GM23338 (cell line): Measurements from ENCODE around the gene MSANTD1. TPM values are rescaled to one million over a fixed set of nuclear protein-coding genes. Genes with fewer than 3 reads are reported as not detected.

Experiments
- ATAC-seq: fragments of 200-7000 bp; cut with Tn5 transposase; 3 replicates; pipeline ENCODE4 v1.9.1; 2020
- DNase-seq: peaks from one replicate; pipeline ENCODE4 v3.0.0-alpha.2; 2015; ENCODE audit warnings: low spot score
- H2AFZ ChIP-seq: fragments of 200-600 bp; sonication (generic); 2 replicates; pipeline ENCODE4 v1.8.0; 2016; ENCODE audit warnings: antibody characterized with exemption, mild to moderate bottlenecking, moderate library complexity
- H3F3A ChIP-seq: fragments of 200-600 bp; sonication (generic); replicated peaks from 2 replicates; pipeline ENCODE4 v1.8.0; 2017; ENCODE audit warnings: antibody characterized with exemption, mixed run types, low read depth
- H3K27ac ChIP-seq: fragments of 200-600 bp; sonication (generic); 2 replicates; pipeline ENCODE4 v1.6.1; 2016; ENCODE audit warnings: low read depth
- H3K27me3 ChIP-seq: fragments of 200-600 bp; sonication (generic); 2 replicates; pipeline ENCODE4 v1.8.0; 2016; ENCODE audit warnings: mild to moderate bottlenecking, mixed run types, moderate library complexity; ENCODE audit not compliant: insufficient read depth
- H3K36me3 ChIP-seq: fragments of 200-600 bp; sonication (generic); 2 replicates; pipeline ENCODE4 v1.8.0; 2016; ENCODE audit warnings: mild to moderate bottlenecking; ENCODE audit not compliant: insufficient read depth
- H3K4me1 ChIP-seq: fragments of 200-600 bp; sonication (generic); 2 replicates; pipeline ENCODE4 v1.8.0; 2016; ENCODE audit warnings: mild to moderate bottlenecking, moderate library complexity; ENCODE audit not compliant: insufficient read depth
- H3K4me2 ChIP-seq: fragments of 200-600 bp; sonication (generic); 2 replicates; pipeline ENCODE4 v1.7.1; 2017; ENCODE audit warnings: mixed run types
- H3K4me3 ChIP-seq: fragments of 200-600 bp; sonication (generic); 2 replicates; pipeline ENCODE4 v1.6.1; 2016; ENCODE audit warnings: mixed run types
- H3K79me2 ChIP-seq: fragments of 200-600 bp; sonication (generic); replicated peaks from 2 replicates; pipeline ENCODE4 v1.8.0; 2017; ENCODE audit warnings: mild to moderate bottlenecking; ENCODE audit not compliant: insufficient read depth
- H3K9me2 ChIP-seq: fragments of 200-600 bp; sonication (generic); 2 replicates; pipeline ENCODE4 v1.8.0; 2017; ENCODE audit not compliant: insufficient read depth
- H4K20me1 ChIP-seq: fragments of 200-600 bp; sonication (generic); replicated peaks from 2 replicates; pipeline ENCODE4 v1.8.0; 2017; ENCODE audit warnings: mild to moderate bottlenecking; ENCODE audit not compliant: insufficient read depth
- H3K27ac Mint-ChIP-seq: 2 replicates; pipeline ENCODE4 v1.8.0; 2020; ENCODE audit warnings: inconsistent platforms, mild to moderate bottlenecking, moderate library complexity, mixed read lengths
- H3K27me3 Mint-ChIP-seq: 3 replicates; pipeline ENCODE4 v1.8.0; 2022; ENCODE audit warnings: low read depth, mild to moderate bottlenecking, moderate library complexity, mixed read lengths, inconsistent platforms; ENCODE audit not compliant: insufficient read depth, poor library complexity
- H3K36me3 Mint-ChIP-seq: 3 replicates; pipeline ENCODE4 v1.8.0; 2021; ENCODE audit warnings: low read depth, mild to moderate bottlenecking, inconsistent platforms, moderate library complexity, mixed read lengths
- H3K4me1 Mint-ChIP-seq: 3 replicates; pipeline ENCODE4 v1.8.0; 2020; ENCODE audit warnings: mild to moderate bottlenecking, inconsistent platforms, mixed read lengths
- H3K4me3 Mint-ChIP-seq: 3 replicates; pipeline ENCODE4 v1.8.0; 2021; ENCODE audit warnings: moderate library complexity, mild to moderate bottlenecking, inconsistent platforms, mixed read lengths
- H3K9me3 Mint-ChIP-seq: 3 replicates; pipeline ENCODE4 v1.8.0; 2020; ENCODE audit warnings: moderate library complexity, mild to moderate bottlenecking, inconsistent platforms, mixed read lengths
- CREB1 ChIP-seq: fragments of 250-450 bp; sonication (Bioruptor Pico); IDR thresholded peaks from 2 replicates; pipeline ENCODE4 v1.5.0; 2020; ENCODE audit warnings: low read depth, mild to moderate bottlenecking, moderate library complexity
- EZH2 ChIP-seq: fragments of 200-600 bp; sonication (generic); IDR thresholded peaks from one replicate; pipeline ENCODE4 v1.8.0; 2017; ENCODE audit warnings: antibody characterized with exemption, mild to moderate bottlenecking, low read depth; ENCODE audit not compliant: unreplicated experiment
- EZH2phosphoT487 ChIP-seq: fragments of 200-600 bp; sonication (generic); IDR thresholded peaks from one replicate; pipeline ENCODE4 v1.8.1; 2018; ENCODE audit warnings: antibody characterized with exemption; ENCODE audit not compliant: unreplicated experiment
- JUNB ChIP-seq: IDR thresholded peaks from one replicate; pipeline ENCODE4 v1.6.1; 2016; ENCODE audit warnings: antibody characterized with exemption; ENCODE audit not compliant: unreplicated experiment
- NANOG ChIP-seq: IDR thresholded peaks from 2 replicates; pipeline ENCODE4 v1.6.1; 2016; ENCODE audit warnings: antibody characterized with exemption, borderline replicate concordance
- POLR2AphosphoS5 ChIP-seq: IDR thresholded peaks from 2 replicates; pipeline ENCODE4 v1.6.1; 2016; ENCODE audit warnings: antibody characterized with exemption, low read depth
- STAT1 ChIP-seq: IDR thresholded peaks from one replicate; pipeline ENCODE4 v1.6.1; 2016; ENCODE audit warnings: antibody characterized with exemption; ENCODE audit not compliant: unreplicated experiment
- ZNF114 ChIP-seq: fragments of 250-450 bp; sonication (Bioruptor Pico); IDR thresholded peaks from 2 replicates; pipeline ENCODE4 v1.5.0; 2020; ENCODE audit warnings: mild to moderate bottlenecking, moderate library complexity
- ZNF331 ChIP-seq: fragments of 250-450 bp; sonication (Bioruptor Pico); IDR thresholded peaks from 2 replicates; pipeline ENCODE4 v1.5.0; 2020; ENCODE audit warnings: low read depth, mild to moderate bottlenecking, moderate library complexity
- polyA plus RNA-seq: library from polyadenylated mRNA; unstranded; fragments of >200 nt; fragmentation: Nextera tagmentation; extraction: Ambion mirVana; gene quantifications from 2 replicates; pipeline ENCODE4 v1.2.1, GENCODE V29; 2016
- total RNA-seq: library from RNA; depleted of rRNA; stranded (reverse); fragments of >200 nt; shearing (Covaris generic); gene quantifications from 2 replicates; pipeline ENCODE4 v1.2.3, GENCODE V29; 2014
- TF ChIP-seq, protein P1 (sequence below), 2 experiments: fragments of 200-600 bp in 1 of 2; sonication (generic) in 1 of 2; conservative IDR thresholded peaks; 2 replicates each; pipeline versions ENCODE4 v1.5.1 to v1.6.1; 2016 to 2017; ENCODE audit warnings: antibody characterized with exemption in 2 of 2, low read depth in 2 of 2, mild to moderate bottlenecking in 2 of 2, moderate library complexity in 1 of 2
- TF ChIP-seq, protein P2 (sequence below): IDR thresholded peaks from 2 replicates; pipeline ENCODE4 v1.6.1; 2016; ENCODE audit warnings: antibody characterized with exemption
- TF ChIP-seq, protein P3 (sequence below): fragments of 250-450 bp; sonication (Bioruptor Pico); IDR thresholded peaks from 2 replicates; pipeline ENCODE4 v1.5.0; 2020; ENCODE audit warnings: mild to moderate bottlenecking, moderate library complexity
- TF ChIP-seq, protein P4 (sequence below): IDR thresholded peaks from one replicate; pipeline ENCODE4 v1.6.1; 2018; ENCODE audit warnings: antibody characterized with exemption; ENCODE audit not compliant: unreplicated experiment

MSANTD1 gene
- total and polyA plus RNA-seq, 2 experiments from 2014 or later = 0.29 to 1.0 TPM

DNA sequence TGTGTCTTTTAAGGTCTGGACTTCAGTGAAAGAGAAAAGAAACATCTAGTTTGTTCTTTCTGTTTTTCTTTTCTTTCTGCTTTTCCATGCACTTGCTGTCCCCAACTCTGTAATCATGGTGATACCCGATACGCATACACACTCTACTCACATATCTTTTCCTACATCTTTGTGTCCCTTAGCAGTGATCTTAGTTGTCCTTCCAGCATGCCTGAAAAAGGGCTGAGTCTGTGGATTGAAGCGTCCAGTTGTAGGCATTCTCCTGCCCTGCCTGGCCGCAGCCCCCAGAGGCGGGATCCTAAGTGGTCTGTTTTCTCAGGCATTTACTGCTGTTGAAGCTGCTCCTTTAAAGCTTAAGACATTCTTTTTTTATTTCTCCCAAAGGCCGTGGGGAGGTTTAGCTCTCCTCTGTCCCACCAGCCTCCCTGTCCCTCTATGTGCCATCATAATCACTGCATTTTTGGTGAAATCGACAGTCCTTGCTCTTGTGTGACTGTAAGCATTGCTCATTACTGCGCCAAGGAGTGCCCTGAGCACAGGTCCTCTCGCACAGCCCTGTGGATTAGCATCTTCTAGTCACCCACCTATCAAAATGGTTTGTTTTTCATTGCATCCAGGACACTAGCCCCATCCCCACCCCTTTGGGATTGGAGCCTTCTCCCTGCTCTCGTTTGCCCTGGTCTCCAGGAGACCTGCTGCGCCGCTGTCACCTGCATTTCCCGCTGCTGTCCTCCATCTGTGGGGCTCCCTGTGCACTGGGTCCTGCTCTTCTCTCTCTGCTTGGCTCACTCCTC, 48.3 kb downstream of the MSANTD1 start:
- Histone ChIP-seq H3K4me3 (no peak overlapping the region), H3K27me3 (no peaks in the 10 kb centered on the region), H3K4me2 (no peak overlapping the region), H2AFZ (no peak overlapping the region), H3F3A (no peaks in the 10 kb centered on the region), H3K27ac (no peak overlapping the region), H3K79me2 (peaks cover 33% of the 10 kb centered on the region), H3K4me1 (peaks cover 8% of the 10 kb centered on the region), H4K20me1 (peaks cover 6% of the 10 kb centered on the region; the same call in 1 of the 2 replicates), H3K9me2 (no peaks in the 10 kb centered on the region), H3K36me3 (no peaks in the 10 kb centered on the region)
- TF ChIP-seq JUNB (no peak), NANOG (no peak), ZNF114 (CRISPR knock-in tag) (no peak), POLR2AphosphoS5 (no peak), EZH2phosphoT487 (no peak), EZH2 (no peak), CREB1 (CRISPR knock-in tag) (no peak), STAT1 (no peak), ZNF331 (CRISPR knock-in tag) (no peak)
- TF ChIP-seq, protein P1, sequence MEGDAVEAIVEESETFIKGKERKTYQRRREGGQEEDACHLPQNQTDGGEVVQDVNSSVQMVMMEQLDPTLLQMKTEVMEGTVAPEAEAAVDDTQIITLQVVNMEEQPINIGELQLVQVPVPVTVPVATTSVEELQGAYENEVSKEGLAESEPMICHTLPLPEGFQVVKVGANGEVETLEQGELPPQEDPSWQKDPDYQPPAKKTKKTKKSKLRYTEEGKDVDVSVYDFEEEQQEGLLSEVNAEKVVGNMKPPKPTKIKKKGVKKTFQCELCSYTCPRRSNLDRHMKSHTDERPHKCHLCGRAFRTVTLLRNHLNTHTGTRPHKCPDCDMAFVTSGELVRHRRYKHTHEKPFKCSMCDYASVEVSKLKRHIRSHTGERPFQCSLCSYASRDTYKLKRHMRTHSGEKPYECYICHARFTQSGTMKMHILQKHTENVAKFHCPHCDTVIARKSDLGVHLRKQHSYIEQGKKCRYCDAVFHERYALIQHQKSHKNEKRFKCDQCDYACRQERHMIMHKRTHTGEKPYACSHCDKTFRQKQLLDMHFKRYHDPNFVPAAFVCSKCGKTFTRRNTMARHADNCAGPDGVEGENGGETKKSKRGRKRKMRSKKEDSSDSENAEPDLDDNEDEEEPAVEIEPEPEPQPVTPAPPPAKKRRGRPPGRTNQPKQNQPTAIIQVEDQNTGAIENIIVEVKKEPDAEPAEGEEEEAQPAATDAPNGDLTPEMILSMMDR (conservative IDR thresholded peaks at IDR 0.05; ENCODE audit: low read depth in 2 of 2) = no peak
- TF ChIP-seq, protein P2, sequence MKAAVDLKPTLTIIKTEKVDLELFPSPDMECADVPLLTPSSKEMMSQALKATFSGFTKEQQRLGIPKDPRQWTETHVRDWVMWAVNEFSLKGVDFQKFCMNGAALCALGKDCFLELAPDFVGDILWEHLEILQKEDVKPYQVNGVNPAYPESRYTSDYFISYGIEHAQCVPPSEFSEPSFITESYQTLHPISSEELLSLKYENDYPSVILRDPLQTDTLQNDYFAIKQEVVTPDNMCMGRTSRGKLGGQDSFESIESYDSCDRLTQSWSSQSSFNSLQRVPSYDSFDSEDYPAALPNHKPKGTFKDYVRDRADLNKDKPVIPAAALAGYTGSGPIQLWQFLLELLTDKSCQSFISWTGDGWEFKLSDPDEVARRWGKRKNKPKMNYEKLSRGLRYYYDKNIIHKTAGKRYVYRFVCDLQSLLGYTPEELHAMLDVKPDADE = no peak
- TF ChIP-seq, protein P3, sequence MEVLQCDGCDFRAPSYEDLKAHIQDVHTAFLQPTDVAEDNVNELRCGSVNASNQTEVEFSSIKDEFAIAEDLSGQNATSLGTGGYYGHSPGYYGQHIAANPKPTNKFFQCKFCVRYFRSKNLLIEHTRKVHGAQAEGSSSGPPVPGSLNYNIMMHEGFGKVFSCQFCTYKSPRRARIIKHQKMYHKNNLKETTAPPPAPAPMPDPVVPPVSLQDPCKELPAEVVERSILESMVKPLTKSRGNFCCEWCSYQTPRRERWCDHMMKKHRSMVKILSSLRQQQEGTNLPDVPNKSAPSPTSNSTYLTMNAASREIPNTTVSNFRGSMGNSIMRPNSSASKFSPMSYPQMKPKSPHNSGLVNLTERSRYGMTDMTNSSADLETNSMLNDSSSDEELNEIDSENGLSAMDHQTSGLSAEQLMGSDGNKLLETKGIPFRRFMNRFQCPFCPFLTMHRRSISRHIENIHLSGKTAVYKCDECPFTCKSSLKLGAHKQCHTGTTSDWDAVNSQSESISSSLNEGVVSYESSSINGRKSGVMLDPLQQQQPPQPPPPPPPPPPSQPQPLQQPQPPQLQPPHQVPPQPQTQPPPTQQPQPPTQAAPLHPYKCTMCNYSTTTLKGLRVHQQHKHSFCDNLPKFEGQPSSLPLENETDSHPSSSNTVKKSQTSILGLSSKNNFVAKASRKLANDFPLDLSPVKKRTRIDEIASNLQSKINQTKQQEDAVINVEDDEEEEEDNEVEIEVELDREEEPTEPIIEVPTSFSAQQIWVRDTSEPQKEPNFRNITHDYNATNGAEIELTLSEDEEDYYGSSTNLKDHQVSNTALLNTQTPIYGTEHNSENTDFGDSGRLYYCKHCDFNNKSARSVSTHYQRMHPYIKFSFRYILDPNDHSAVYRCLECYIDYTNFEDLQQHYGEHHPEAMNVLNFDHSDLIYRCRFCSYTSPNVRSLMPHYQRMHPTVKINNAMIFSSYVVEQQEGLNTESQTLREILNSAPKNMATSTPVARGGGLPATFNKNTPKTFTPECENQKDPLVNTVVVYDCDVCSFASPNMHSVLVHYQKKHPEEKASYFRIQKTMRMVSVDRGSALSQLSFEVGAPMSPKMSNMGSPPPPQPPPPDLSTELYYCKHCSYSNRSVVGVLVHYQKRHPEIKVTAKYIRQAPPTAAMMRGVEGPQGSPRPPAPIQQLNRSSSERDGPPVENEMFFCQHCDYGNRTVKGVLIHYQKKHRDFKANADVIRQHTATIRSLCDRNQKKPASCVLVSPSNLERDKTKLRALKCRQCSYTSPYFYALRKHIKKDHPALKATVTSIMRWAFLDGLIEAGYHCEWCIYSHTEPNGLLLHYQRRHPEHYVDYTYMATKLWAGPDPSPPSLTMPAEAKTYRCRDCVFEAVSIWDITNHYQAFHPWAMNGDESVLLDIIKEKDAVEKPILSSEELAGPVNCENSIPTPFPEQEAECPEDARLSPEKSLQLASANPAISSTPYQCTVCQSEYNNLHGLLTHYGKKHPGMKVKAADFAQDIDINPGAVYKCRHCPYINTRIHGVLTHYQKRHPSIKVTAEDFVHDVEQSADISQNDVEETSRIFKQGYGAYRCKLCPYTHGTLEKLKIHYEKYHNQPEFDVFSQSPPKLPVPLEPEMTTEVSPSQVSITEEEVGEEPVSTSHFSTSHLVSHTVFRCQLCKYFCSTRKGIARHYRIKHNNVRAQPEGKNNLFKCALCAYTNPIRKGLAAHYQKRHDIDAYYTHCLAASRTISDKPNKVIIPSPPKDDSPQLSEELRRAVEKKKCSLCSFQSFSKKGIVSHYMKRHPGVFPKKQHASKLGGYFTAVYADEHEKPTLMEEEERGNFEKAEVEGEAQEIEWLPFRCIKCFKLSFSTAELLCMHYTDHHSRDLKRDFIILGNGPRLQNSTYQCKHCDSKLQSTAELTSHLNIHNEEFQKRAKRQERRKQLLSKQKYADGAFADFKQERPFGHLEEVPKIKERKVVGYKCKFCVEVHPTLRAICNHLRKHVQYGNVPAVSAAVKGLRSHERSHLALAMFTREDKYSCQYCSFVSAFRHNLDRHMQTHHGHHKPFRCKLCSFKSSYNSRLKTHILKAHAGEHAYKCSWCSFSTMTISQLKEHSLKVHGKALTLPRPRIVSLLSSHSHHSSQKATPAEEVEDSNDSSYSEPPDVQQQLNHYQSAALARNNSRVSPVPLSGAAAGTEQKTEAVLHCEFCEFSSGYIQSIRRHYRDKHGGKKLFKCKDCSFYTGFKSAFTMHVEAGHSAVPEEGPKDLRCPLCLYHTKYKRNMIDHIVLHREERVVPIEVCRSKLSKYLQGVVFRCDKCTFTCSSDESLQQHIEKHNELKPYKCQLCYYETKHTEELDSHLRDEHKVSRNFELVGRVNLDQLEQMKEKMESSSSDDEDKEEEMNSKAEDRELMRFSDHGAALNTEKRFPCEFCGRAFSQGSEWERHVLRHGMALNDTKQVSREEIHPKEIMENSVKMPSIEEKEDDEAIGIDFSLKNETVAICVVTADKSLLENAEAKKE (CRISPR knock-in tag) = no peak
- TF ChIP-seq, protein P4, sequence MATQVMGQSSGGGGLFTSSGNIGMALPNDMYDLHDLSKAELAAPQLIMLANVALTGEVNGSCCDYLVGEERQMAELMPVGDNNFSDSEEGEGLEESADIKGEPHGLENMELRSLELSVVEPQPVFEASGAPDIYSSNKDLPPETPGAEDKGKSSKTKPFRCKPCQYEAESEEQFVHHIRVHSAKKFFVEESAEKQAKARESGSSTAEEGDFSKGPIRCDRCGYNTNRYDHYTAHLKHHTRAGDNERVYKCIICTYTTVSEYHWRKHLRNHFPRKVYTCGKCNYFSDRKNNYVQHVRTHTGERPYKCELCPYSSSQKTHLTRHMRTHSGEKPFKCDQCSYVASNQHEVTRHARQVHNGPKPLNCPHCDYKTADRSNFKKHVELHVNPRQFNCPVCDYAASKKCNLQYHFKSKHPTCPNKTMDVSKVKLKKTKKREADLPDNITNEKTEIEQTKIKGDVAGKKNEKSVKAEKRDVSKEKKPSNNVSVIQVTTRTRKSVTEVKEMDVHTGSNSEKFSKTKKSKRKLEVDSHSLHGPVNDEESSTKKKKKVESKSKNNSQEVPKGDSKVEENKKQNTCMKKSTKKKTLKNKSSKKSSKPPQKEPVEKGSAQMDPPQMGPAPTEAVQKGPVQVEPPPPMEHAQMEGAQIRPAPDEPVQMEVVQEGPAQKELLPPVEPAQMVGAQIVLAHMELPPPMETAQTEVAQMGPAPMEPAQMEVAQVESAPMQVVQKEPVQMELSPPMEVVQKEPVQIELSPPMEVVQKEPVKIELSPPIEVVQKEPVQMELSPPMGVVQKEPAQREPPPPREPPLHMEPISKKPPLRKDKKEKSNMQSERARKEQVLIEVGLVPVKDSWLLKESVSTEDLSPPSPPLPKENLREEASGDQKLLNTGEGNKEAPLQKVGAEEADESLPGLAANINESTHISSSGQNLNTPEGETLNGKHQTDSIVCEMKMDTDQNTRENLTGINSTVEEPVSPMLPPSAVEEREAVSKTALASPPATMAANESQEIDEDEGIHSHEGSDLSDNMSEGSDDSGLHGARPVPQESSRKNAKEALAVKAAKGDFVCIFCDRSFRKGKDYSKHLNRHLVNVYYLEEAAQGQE = no peak
- ATAC-seq (no peak), DNase-seq (no peak)
- Mint-ChIP-seq H3K36me3 (no peaks in the 10 kb centered on the region; the same call in 2 of the 3 replicates), H3K4me3 (no peak overlapping the region; the same call in 2 of the 3 replicates), H3K4me1 (peaks cover 29% of the 10 kb centered on the region), H3K27ac (no peak overlapping the region), H3K9me3 (no peaks in the 10 kb centered on the region), H3K27me3 (peaks cover 21% of the 10 kb centered on the region)
